Left lung (tissue), 10 donors: ENCODE data around the gene ZNF862. TPM values are rescaled to one million over a fixed set of nuclear protein-coding genes. Genes with fewer than 3 reads are reported as not detected.
A peak's percentile ranks its signal among the peaks of the same experiment; 100 is the strongest.

Experiments used
- ATAC-seq: fragments of 200-7000 bp; cut with Tn5 transposase; one replicate; pipeline ENCODE4 v1.9.1; 2020; ENCODE audit warnings: moderate library complexity
- DNase-seq, 4 donors: peaks; one replicate each; pipeline ENCODE4 v3.0.0-alpha.2; 2013 to 2020
- H3K27ac ChIP-seq, 2 donors: fragments of 200-600 bp; sonication (generic) in 1 of 2; one replicate each; pipeline versions ENCODE4 v1.5.0 to v1.8.0; 2020 to 2021
- H3K27me3 ChIP-seq, 2 donors: fragments of 200-600 bp; sonication (generic) in 1 of 2; one replicate each; pipeline versions ENCODE4 v1.5.0 to v1.8.0; 2020 to 2021
- H3K36me3 ChIP-seq, 2 donors: fragments of 200-600 bp; sonication (generic) in 1 of 2; one replicate each; pipeline versions ENCODE4 v1.5.0 to v1.8.0; 2020 to 2021
- H3K4me1 ChIP-seq, 2 donors: fragments of 200-600 bp; one replicate each; pipeline ENCODE4 v1.8.0; 2021
- H3K4me3 ChIP-seq, 2 donors: fragments of 200-600 bp; sonication (generic) in 1 of 2; one replicate each; pipeline versions ENCODE4 v1.5.0 to v1.8.0; 2020 to 2021; ENCODE audit warnings: mild to moderate bottlenecking in 1 of 2
- H3K9me3 ChIP-seq, 2 donors: fragments of 200-600 bp; sonication (generic) in 1 of 2; one replicate each; pipeline versions ENCODE4 v1.5.0 to v1.8.0; 2020 to 2021
- intact Hi-C, 2 donors: fragments of 100-400 bp; cut with DNase I; formaldehyde crosslinking; loops; one replicate each; pipeline versions ENCODE4 v1.11.2 to v1.14.2; 2022
- polyA plus RNA-seq, 6 donors: library from polyadenylated mRNA; unstranded; fragments of 120-200 nt; gene quantifications; one replicate each; pipeline ENCODE4 v1.2.1, GENCODE V29; 2013; ENCODE audit not compliant: insufficient read length in 6 of 6
- total RNA-seq, 2 donors: library from RNA; stranded (reverse); fragmentation: NEBNext Ultra II Directional; extraction: Animal tissue kit (Norgen Biotek cat#: 25700); gene quantifications; one replicate each; pipeline ENCODE4 v1.2.1, GENCODE V29; 2021
- TF ChIP-seq, protein P1 (sequence below), 2 donors: fragments of 200-600 bp; sonication (generic) in 1 of 2; IDR thresholded peaks; one replicate each; pipeline versions ENCODE4 v1.5.0 to v1.8.0; 2021; ENCODE audit warnings: antibody characterized with exemption in 2 of 2
- donor health status: DM: no; HTN: yes; CAD: no.
- donor health status: DM: no; HTN: no; CAD: no.

The ZNF862 gene
- total and polyA plus RNA-seq, 8 donors = 9.8 to 27.8 (median 23.9) TPM

DNA sequence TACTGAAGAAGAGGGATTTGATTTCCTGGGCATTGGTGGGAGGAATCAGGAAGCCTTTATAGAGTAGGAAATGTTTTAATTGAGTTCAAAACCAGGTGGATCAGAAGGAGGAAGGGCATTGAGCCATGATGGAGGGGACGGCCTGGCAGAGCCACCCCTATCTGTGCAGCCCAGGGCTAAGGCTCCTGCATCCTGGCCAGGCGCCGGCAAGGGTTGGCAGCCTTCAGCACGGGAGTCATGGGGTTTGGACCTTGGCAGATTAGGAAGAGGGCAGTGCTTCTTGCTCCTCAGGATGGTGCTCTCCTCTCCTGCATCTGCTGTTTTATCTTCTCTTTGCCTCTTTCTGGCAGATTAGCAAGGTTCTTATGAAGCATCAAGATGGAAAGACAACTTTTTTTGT is 12.5 kb downstream of the ZNF862 start:
- intact Hi-C loops = no loop called here
- TF ChIP-seq, protein P1, sequence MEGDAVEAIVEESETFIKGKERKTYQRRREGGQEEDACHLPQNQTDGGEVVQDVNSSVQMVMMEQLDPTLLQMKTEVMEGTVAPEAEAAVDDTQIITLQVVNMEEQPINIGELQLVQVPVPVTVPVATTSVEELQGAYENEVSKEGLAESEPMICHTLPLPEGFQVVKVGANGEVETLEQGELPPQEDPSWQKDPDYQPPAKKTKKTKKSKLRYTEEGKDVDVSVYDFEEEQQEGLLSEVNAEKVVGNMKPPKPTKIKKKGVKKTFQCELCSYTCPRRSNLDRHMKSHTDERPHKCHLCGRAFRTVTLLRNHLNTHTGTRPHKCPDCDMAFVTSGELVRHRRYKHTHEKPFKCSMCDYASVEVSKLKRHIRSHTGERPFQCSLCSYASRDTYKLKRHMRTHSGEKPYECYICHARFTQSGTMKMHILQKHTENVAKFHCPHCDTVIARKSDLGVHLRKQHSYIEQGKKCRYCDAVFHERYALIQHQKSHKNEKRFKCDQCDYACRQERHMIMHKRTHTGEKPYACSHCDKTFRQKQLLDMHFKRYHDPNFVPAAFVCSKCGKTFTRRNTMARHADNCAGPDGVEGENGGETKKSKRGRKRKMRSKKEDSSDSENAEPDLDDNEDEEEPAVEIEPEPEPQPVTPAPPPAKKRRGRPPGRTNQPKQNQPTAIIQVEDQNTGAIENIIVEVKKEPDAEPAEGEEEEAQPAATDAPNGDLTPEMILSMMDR (IDR thresholded peaks at IDR 0.05) = no peak
- ATAC-seq = no peak
- H3K27me3 ChIP-seq = no peaks in the 10 kb centered on the region
- DNase-seq = no peak
- peaks cover 5 to 11% of the 10 kb centered on the region in 2 donors for H3K4me1 ChIP-seq
- H3K36me3 ChIP-seq = peaks cover 0 to 36% of the 10 kb centered on the region in 2 donors
- no peak overlapping the region for H3K27ac ChIP-seq
- no peak overlapping the region for H3K4me3 ChIP-seq
- no peaks in the 10 kb centered on the region for H3K9me3 ChIP-seq

DNA sequence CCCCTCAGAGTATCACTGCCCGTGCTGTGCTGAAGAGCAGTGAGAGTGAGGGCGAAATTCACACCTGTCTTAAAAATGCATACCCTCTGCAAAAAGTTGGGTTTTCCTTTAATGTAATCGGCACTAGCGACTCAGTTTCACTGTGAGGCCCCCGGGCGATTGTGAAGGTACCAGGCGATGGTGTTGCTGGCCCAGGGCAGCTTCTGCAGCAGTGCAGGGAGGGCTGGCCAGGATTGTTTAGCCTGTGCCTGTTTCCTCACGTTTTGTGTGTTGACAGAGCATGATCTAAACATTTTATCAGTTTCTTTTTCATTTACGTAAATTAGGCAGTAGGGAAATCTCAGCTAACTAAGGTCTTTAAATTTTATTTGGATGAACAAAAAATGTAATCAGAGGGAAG is 13.3 kb downstream of the ZNF862 start:
- TF ChIP-seq, protein P1 (IDR thresholded peaks at IDR 0.05) = no peak
- H3K27ac ChIP-seq = no peak overlapping the region
- DNase-seq (no peak), ATAC-seq (no peak)
- H3K4me3 ChIP-seq = no peak overlapping the region
- peaks cover 0 to 30% of the 10 kb centered on the region in 2 donors for H3K36me3 ChIP-seq
- H3K9me3 ChIP-seq = no peaks in the 10 kb centered on the region
- intact Hi-C loops = no loop called here
- no peaks in the 10 kb centered on the region for H3K27me3 ChIP-seq
- peaks cover 5 to 11% of the 10 kb centered on the region in 2 donors for H3K4me1 ChIP-seq

DNA sequence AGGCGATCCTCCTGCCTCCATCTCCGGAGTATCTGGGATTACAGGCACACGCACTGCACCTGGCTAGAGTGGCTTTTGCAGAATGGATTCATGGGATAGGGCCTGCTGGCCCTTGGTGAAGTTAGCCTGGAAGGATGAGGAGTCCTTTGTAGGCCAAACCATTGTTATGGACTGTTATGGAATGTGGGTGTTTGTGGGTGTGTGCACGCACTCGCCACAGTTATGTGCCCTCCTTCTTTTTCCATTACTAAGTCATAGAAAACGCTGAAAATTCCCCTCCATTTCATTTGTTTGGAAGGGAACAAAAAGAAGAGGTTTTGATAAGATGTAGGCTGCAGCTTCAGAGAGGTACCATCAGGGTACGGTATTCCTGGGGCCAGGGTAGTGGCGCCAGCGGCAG is 15.0 kb downstream of the ZNF862 start:
- Histone ChIP-seq H3K4me1 (peaks cover 5 to 11% of the 10 kb centered on the region in 2 donors), H3K36me3 (peaks cover 0 to 25% of the 10 kb centered on the region in 2 donors), H3K4me3 (no peak overlapping the region), H3K9me3 (no peaks in the 10 kb centered on the region), H3K27me3 (no peaks in the 10 kb centered on the region), H3K27ac (no peak overlapping the region)
- ATAC-seq (no peak), DNase-seq (no peak)
- intact Hi-C loops = no loop called here
- TF ChIP-seq, protein P1 (IDR thresholded peaks at IDR 0.05) = no peak

DNA sequence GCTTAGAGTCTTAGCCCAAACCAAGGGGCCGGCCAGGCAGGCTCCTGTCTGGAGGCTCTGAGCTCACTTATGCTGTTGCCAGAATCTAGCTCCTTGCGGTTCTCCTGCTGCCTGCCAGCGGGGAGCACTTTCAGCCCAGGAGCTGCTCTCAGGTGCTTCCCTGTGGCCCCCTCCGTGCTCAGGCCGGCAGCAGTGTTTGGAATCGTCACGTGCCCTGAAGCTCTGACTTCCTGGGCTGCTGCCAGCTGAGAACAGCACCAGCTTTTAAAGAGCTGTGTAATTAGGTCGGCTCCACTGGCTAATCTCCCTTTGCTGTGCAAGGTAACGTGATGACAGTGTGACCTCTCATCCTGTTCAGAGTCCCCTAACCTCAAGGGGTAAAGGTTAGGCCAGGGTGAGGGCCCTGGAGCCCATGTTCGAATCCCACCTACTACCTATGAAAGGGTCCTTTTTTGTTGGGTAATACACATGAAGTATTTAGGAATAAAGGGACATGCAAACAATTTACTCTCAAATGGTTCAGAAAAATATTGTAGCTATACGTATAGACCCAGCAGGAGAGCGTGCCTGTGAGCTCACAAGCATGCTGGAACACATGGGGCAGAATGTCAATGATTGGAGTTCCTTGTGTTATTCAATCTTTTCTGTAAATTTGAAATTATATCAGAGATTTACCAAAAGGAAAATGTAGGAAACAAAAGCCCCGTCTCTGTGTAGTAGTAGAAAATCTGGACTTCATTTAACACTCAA is 16.6 kb downstream of the ZNF862 start:
- Histone ChIP-seq H3K27ac (no peak overlapping the region), H3K9me3 (no peaks in the 10 kb centered on the region), H3K36me3 (peaks cover 0 to 25% of the 10 kb centered on the region in 2 donors), H3K27me3 (no peaks in the 10 kb centered on the region), H3K4me1 (peaks cover 5 to 11% of the 10 kb centered on the region in 2 donors), H3K4me3 (no peak overlapping the region)
- DNase-seq (peak in 3 of 4 donors; percentile 36 to 80 (median 78)), ATAC-seq (peak; percentile 92)
- intact Hi-C loops = no loop called here
- TF ChIP-seq, protein P1 (IDR thresholded peaks at IDR 0.05) = no peak

DNA sequence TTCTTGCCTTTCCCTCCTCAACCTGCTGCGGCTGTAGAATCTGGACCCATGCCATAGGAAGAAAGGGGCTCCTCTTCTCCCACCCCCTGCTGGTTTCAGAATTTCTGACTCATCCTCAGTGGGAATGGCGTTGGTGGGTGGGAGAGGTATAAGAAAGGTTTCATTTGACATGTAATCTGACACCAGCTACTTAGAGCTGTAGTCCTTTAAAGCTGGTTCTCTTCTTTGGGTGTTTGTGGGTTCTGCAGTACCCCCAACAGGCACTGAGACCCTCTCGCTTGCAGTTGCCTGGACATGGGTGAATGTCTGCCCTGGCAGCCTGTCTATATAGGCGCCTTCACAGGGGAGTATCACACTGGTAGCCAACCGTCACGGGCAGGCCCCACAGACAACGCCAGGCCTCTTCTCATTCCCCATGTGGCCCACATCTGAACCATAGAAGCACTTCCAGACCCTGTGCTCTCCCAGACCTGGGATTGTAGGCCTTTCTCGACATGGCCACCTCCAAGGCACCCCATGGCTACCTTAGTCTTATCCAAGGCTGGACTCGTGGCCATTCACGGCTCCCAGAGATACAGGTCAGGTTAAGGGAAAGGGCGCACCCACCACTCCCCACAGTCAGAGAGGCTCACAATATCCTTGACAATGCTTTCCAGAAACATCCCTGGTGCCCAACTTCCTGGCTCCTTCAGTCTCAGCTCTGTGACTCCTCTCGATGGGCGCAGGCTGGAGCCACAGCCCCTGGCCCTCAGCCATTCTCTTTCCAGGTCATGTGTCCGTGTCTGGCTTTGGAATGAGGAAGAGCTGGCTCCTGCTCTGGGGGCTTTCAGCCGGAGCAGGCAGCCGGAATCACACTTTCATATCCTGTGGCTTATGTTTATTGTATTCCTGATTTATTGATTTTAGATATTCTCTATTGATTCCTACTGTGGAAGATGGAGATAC is 17.5 kb downstream of the ZNF862 start:
- TF ChIP-seq, protein P1 (IDR thresholded peaks at IDR 0.05) = no peak
- Histone ChIP-seq H3K27me3 (no peaks in the 10 kb centered on the region), H3K36me3 (peaks cover 0 to 24% of the 10 kb centered on the region in 2 donors), H3K4me1 (peaks cover 5 to 11% of the 10 kb centered on the region in 2 donors), H3K9me3 (no peaks in the 10 kb centered on the region), H3K4me3 (no peak overlapping the region), H3K27ac (no peak overlapping the region)
- ATAC-seq (peak; percentile 33), DNase-seq (no peak)
- intact Hi-C loops = no loop called here
